ENCODE data around the gene PHF13.
"Not testable (repeated sequence)": the region's sequence is repeated elsewhere in the genome, so short reads cannot be mapped to it uniquely, and the experiment has no call there.

The PHF13 gene

DNA sequence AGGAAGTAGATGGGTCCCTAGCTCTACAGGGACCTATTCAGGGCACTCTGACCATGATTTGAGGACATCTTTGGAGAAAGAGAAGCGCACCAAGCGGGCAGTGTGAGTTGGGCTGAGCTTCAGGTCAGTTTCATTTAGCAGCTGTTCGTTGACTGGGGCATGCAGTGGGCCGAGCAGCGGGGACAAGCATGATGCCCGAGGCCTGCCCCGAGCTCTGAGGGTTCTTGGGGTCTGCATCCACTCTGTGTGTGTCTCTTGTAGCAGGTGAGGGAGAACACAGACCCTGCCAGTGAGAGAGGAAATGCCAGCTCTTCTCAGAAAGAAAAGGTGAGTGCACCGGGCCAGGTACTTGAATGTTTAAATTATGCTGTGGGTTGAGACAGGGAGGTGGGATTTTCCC, 16.5 kb downstream of the PHF13 start:
- H3K27me3 ChIP-seq (ENCODE audit: control insufficient read depth, insufficient read depth, low read length): no peaks in the 10 kb centered on the region
- peaks cover 9% of the 10 kb centered on the region for H3K36me3 ChIP-seq (ENCODE audit: control insufficient read depth, insufficient read depth, low read length)
- no peak overlapping the region for H3K9ac ChIP-seq (ENCODE audit: low read length)
- H3K4me3 ChIP-seq (ENCODE audit: low read length): no peak overlapping the region
- no peaks in the 10 kb centered on the region for H3K9me3 ChIP-seq (ENCODE audit: control insufficient read depth, low read length)
- H3K4me1 ChIP-seq (ENCODE audit: control insufficient read depth, insufficient read depth, low read length): peaks cover 7% of the 10 kb centered on the region

DNA sequence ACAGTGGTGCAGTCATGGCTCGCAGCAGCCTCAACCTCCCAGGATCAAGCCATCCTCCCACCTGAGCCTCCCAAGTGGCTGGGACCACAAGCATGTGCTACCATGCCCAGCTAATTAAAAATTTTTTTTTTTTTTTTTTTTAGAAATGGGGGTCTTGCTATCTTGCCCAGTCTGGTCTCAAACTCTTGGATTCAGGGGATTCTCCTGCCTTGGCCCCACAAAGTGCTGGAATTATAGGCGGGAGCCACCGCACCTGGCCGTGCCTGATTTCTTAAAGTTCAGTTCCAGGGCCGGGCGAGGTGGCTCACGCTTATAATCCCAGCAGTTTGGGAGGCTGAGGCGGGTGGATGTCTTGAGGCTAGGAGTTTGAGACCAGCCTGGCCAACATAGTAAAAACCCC, 17.5 kb downstream of the PHF13 start:
- no peaks in the 10 kb centered on the region for H3K9me3 ChIP-seq (ENCODE audit: control insufficient read depth, low read length)
- no peak overlapping the region for H3K9ac ChIP-seq (ENCODE audit: low read length)
- peaks cover 5% of the 10 kb centered on the region for H3K4me1 ChIP-seq (ENCODE audit: control insufficient read depth, insufficient read depth, low read length)
- peaks cover 9% of the 10 kb centered on the region for H3K36me3 ChIP-seq (ENCODE audit: control insufficient read depth, insufficient read depth, low read length)
- H3K4me3 ChIP-seq (ENCODE audit: low read length): no peak overlapping the region
- no peaks in the 10 kb centered on the region for H3K27me3 ChIP-seq (ENCODE audit: control insufficient read depth, insufficient read depth, low read length)

DNA sequence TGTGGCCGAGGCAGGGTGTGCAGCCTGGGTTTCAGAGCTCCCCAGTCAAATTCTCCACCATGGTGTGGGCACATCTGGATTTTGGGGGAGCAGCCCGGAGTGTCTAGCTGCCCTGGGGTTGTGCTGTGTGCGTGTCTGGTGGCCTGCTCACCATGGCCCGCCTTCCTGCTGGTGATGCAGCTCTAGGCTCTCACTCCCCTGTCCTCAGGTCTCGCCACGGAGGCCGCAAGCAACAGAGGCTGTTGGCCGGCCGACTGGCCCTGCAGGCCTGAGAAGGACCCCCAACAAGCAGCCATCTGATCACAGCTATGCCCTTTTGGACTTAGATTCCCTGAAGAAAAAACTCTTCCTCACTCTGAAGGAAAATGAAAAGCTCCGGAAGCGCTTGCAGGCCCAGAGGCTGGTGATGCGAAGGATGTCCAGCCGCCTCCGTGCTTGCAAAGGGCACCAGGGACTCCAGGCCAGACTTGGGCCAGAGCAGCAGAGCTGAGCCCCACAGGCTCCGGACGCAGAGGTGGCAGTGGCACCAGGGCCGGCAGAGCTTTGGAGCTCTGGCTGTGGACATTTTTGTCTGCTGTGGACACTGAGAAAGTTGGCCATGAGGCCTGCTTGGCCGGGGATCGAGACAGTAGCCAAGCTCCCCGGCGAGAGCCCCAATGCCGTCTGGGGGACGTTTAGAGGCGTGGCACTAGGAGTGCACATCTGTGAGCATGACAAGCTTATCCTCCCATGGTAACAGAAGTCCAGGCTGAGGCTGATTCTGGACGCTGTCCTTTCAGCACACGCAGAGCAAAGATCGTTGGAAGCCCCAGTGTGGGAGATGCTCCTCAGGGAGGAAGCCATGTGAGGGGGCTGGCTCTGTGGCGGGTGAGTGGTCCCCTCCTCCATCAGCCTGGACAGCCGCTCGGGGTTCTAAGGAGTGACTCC, 19.3 kb downstream of the PHF13 start:
- Histone ChIP-seq H3K36me3 (ENCODE audit: control insufficient read depth, insufficient read depth, low read length) (peaks cover 11% of the 10 kb centered on the region), H3K9ac (ENCODE audit: low read length) (no peak overlapping the region), H3K27me3 (ENCODE audit: control insufficient read depth, insufficient read depth, low read length) (no peaks in the 10 kb centered on the region), H3K4me3 (ENCODE audit: low read length) (no peak overlapping the region), H3K9me3 (ENCODE audit: control insufficient read depth, low read length) (no peaks in the 10 kb centered on the region), H3K4me1 (ENCODE audit: control insufficient read depth, insufficient read depth, low read length) (no peaks in the 10 kb centered on the region)

DNA sequence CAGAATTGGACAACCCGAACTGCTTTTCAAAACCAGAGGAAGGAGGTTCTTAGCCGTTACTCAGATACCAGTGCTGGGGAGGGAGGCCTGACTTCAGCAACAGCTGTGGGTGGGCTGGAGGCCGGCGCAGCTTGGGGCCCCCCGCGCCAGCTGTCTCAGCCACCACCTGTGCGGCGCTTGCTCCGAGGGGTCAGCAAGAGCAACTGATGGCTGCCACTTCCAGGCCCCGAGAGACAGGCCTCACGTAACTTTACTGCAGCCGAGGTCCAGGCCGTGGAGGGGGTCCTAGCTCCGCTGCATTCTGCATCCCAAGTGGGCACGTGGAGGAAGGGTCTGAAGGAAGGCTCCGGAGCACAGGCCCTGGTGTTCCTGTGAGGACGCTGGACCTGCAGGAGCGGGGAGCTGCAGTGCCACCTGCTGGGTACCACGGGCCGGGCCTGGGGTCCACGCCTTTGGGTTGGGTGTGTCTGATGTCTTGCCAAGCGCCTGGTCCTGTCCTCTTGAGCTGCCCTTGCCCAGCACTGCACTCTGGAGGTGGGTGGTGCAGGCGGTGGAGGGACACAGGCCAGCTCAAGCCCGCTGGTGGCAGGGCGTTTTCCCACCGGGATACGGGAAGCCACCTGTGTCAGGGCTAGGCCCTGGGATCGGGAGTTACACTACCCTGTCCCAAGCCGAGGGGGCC, 21.0 kb downstream of the PHF13 start:
- Histone ChIP-seq H3K4me1 (ENCODE audit: control insufficient read depth, insufficient read depth, low read length) (no peaks in the 10 kb centered on the region), H3K9ac (ENCODE audit: low read length) (no peak overlapping the region), H3K9me3 (ENCODE audit: control insufficient read depth, low read length) (no peaks in the 10 kb centered on the region), H3K4me3 (ENCODE audit: low read length) (no peak overlapping the region), H3K36me3 (ENCODE audit: control insufficient read depth, insufficient read depth, low read length) (peaks cover 4% of the 10 kb centered on the region), H3K27me3 (ENCODE audit: control insufficient read depth, insufficient read depth, low read length) (no peaks in the 10 kb centered on the region)

DNA sequence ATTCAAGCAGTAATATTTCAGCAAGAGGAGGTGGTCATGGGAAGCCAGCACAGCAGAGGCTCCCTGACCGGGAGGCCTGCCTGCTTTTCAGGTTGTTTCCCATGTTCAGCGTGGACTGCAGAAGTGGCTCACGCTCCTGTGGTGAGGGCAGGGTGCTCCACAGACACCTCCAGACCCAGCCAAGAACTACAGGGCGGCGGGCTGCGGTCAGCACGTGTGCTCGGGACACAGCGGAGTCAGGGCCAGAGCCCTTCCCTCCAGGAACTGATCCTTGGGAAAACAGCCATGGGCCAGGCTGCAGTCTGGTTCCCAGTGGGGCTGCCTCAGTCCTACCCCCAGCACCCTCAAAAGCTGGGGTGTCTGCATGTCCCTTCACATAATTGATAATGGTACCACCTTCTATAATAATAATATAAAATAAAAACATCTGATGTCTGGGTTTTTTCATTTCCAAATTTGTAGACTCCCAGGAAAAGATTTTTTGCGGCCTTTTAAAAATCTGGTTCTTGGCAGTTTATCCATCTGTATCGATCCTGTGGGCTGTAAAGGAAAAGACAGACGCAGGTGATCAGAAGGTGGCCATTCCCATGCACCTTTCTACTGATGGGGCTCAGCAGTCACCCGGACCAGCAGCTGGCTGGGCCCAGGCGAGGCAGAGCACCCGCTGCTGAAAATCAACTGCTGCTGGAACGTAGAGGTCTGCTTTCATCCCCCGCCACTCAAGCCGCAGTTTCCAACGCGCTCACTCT, 21.8 kb downstream of the PHF13 start:
- H3K9me3 ChIP-seq (ENCODE audit: control insufficient read depth, low read length): no peaks in the 10 kb centered on the region
- no peak overlapping the region for H3K4me3 ChIP-seq (ENCODE audit: low read length)
- no peak overlapping the region for H3K9ac ChIP-seq (ENCODE audit: low read length)
- H3K4me1 ChIP-seq (ENCODE audit: control insufficient read depth, insufficient read depth, low read length): no peaks in the 10 kb centered on the region
- no peaks in the 10 kb centered on the region for H3K27me3 ChIP-seq (ENCODE audit: control insufficient read depth, insufficient read depth, low read length)
- H3K36me3 ChIP-seq (ENCODE audit: control insufficient read depth, insufficient read depth, low read length): peaks cover 4% of the 10 kb centered on the region

DNA sequence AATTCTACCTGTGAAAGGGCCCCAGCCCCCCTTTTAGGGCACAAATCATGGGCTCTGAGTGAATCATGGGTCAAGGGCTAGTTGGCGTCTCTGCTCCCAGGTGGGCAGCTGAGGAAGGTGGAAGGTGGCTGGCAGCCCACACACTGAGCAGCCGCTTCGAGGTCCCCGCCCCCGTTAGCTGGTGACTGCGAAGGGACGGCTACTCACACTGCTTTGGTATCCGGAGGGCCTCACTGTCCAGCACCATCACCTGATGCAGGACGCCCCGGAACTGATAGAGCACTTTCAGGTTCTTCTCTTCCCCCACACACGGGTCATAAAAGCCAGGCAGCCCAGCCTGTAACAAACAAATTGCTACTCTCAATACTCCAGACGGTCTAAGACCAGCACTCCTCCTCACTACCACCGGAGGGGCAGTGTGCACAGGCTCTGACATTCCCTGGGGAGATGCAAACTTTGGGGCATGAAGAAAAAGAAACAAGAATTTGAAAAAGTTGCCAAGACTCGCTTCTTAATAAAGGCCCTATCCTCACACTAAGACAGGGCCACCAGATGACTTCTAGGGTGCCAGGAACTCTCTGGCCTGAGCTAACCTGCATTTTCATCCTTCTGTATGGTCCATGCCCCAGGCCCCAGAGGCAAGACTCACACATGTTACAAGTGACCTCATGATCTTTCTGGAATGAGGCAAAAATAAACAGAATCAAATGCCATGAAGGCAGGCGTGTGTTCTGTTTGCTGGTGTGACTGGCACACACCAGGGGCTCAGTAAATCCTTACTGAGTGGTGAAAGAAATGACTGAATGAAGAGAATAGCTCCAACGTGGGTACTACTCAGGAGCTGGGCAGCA, 22.6 kb downstream of the PHF13 start:
- Histone ChIP-seq H3K27me3 (ENCODE audit: control insufficient read depth, insufficient read depth, low read length) (no peaks in the 10 kb centered on the region), H3K4me1 (ENCODE audit: control insufficient read depth, insufficient read depth, low read length) (no peaks in the 10 kb centered on the region), H3K4me3 (ENCODE audit: low read length) (no peak overlapping the region), H3K9me3 (ENCODE audit: control insufficient read depth, low read length) (no peaks in the 10 kb centered on the region), H3K36me3 (ENCODE audit: control insufficient read depth, insufficient read depth, low read length) (peaks cover 4% of the 10 kb centered on the region), H3K9ac (ENCODE audit: low read length) (no peak overlapping the region)

DNA sequence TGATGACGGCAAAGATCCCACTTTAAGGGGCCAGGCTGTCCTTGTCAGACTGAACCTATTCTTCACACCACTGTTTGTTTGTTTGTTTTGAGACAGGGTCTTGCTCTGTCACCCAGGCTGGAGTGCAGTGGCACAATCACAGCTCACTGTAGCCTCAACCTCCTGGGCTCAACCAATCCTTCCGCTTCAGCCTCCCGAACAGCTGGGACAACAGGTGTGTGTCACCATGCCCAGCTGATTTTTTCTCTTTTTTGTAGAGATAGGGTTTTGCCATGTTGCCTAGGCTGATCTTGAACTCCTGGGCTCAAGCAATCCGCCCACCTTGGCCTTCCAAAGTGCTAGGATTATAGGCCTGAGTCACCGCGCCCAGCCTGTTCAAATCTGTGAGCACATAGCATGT, 23.2 kb downstream of the PHF13 start:
- H3K9me3 ChIP-seq (ENCODE audit: control insufficient read depth, low read length); H3K27me3 ChIP-seq (ENCODE audit: control insufficient read depth, insufficient read depth, low read length); H3K9ac ChIP-seq (ENCODE audit: low read length); H3K4me3 ChIP-seq (ENCODE audit: low read length); H3K4me1 ChIP-seq (ENCODE audit: control insufficient read depth, insufficient read depth, low read length); H3K36me3 ChIP-seq (ENCODE audit: control insufficient read depth, insufficient read depth, low read length): not testable (repeated sequence)

DNA sequence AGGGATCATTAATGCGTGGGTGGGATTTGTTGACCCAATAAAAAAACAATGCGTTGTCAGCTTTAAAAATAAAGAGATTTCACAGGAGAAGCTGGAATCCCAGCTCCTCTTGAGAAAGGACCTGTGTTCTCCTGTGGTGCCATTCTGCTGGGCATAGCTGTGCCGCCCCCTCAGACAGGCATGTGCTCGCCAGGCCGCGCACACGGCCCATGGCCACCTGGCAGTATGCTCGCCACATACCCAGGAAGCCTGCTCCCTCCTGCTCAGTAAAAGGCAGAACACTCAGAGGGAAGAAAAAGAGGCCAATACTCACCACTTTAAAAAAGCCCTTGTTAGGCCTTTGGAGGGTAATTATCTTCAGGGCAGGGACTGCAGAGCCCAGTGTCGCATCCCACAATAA, 24.2 kb downstream of the PHF13 start:
- Histone ChIP-seq H3K36me3 (ENCODE audit: control insufficient read depth, insufficient read depth, low read length) (peaks cover 4% of the 10 kb centered on the region), H3K27me3 (ENCODE audit: control insufficient read depth, insufficient read depth, low read length) (no peaks in the 10 kb centered on the region), H3K4me3 (ENCODE audit: low read length) (no peak overlapping the region), H3K9ac (ENCODE audit: low read length) (no peak overlapping the region), H3K4me1 (ENCODE audit: control insufficient read depth, insufficient read depth, low read length) (no peaks in the 10 kb centered on the region), H3K9me3 (ENCODE audit: control insufficient read depth, low read length) (no peaks in the 10 kb centered on the region)

DNA sequence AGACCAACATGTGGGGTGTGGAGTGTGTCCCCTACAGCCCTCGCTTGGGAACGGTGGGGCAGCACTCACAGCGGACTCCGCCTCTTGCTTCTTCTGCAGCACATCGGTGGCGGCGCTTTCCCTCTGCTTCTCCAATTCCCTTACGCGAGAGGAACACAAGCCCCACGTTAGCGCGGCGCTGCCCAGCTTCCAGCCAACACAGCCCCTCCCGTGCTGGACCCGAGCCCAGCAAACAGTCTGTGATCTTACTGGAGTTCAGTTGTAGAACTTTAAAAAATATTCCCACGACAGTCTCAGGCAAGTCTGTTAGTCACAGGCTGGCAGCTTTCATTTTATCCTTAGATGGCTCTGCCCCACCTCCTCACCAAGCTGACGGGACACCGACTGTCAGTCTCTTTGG, 24.7 kb downstream of the PHF13 start:
- Histone ChIP-seq H3K4me3 (ENCODE audit: low read length) (no peak overlapping the region), H3K36me3 (ENCODE audit: control insufficient read depth, insufficient read depth, low read length) (peaks cover 4% of the 10 kb centered on the region), H3K27me3 (ENCODE audit: control insufficient read depth, insufficient read depth, low read length) (no peaks in the 10 kb centered on the region), H3K9ac (ENCODE audit: low read length) (no peak overlapping the region), H3K9me3 (ENCODE audit: control insufficient read depth, low read length) (no peaks in the 10 kb centered on the region), H3K4me1 (ENCODE audit: control insufficient read depth, insufficient read depth, low read length) (no peaks in the 10 kb centered on the region)

DNA sequence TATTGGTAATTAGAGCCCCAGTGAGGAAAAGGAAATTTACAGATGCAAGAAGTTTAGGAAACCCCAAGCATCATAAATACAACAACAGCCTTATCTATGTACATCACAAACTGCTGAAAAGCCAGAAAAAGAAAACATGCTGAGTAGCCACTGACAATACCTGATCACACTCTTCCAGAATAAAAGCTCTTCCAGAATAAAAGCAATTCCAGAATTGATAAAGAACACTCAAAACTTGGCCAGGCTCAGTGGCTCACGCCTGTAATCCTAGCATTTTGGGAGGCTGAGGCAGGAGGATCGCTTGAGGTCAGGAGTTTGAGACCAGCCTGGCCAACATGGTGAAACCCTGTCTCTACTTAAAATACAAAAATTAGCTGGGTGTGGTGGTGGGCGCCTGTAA, 27.3 kb downstream of the PHF13 start:
- H3K4me3 ChIP-seq (ENCODE audit: low read length); H3K9ac ChIP-seq (ENCODE audit: low read length); H3K4me1 ChIP-seq (ENCODE audit: control insufficient read depth, insufficient read depth, low read length); H3K36me3 ChIP-seq (ENCODE audit: control insufficient read depth, insufficient read depth, low read length); H3K27me3 ChIP-seq (ENCODE audit: control insufficient read depth, insufficient read depth, low read length); H3K9me3 ChIP-seq (ENCODE audit: control insufficient read depth, low read length): not testable (repeated sequence)

DNA sequence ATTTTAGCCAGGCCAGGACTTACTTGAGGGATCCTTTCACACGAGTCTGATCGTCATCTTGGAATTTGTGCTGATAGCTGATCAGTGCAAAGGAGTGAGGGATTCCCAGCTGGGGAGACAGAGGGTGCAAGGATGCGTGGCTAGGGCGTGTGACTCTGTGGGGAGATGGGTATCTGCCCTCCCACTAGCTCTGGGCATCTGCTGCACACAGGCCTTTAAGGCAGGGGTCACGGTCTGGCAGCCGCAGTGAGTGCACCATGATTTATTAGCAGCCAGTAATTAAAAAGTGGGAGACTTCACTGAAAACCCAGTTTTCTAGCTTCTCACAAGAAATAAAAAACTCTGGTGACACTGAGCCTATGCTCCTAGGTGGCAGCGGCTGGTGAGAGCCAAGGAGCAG, 31.5 kb downstream of the PHF13 start:
- no peaks in the 10 kb centered on the region for H3K9me3 ChIP-seq (ENCODE audit: control insufficient read depth, low read length)
- H3K4me1 ChIP-seq (ENCODE audit: control insufficient read depth, insufficient read depth, low read length): no peaks in the 10 kb centered on the region
- H3K9ac ChIP-seq (ENCODE audit: low read length): no peak overlapping the region
- H3K36me3 ChIP-seq (ENCODE audit: control insufficient read depth, insufficient read depth, low read length): peaks cover 8% of the 10 kb centered on the region
- no peaks in the 10 kb centered on the region for H3K27me3 ChIP-seq (ENCODE audit: control insufficient read depth, insufficient read depth, low read length)
- H3K4me3 ChIP-seq (ENCODE audit: low read length): no peak overlapping the region
